ENCODE measurements around the gene MYO3B. TPM values are rescaled to one million over a fixed set of nuclear protein-coding genes. Genes with fewer than 3 reads are reported as not detected.

Gene MYO3B
- polyA plus RNA-seq, 1 donor (not counting 4 experiments of a cell fraction or from before 2014, with no cell fraction given), result 4.4 TPM

- Histone ChIP-seq H2AFZ (ENCODE audit: control insufficient read depth, low read length) (no peak overlapping the region), H3K9me1 (ENCODE audit: control insufficient read depth, extremely low read depth, insufficient read depth, low read length) (no peaks in the 10 kb centered on the region), H3K79me2 (ENCODE audit: control insufficient read depth, insufficient read depth, low read length) (no peaks in the 10 kb centered on the region), H3K4me2 (ENCODE audit: control insufficient read depth, extremely low read depth, insufficient read depth, low read depth, low read length) (no peak overlapping the region), H3K27ac (ENCODE audit: control insufficient read depth, insufficient read depth, low read length) (no peak overlapping the region), H3K9me3 (ENCODE audit: control insufficient read depth, low read depth, low read length) (no peaks in the 10 kb centered on the region), H3K4me3 (ENCODE audit: control insufficient read depth in 2 of 3, extremely low read depth in 1 of 3, insufficient read depth in 2 of 3, low read depth in 1 of 3, low read length in 3 of 3) (no peak overlapping the region), H4K20me1 (ENCODE audit: control insufficient read depth, extremely low read depth, insufficient read depth, low read length) (no peaks in the 10 kb centered on the region), H3K27me3 (ENCODE audit: control insufficient read depth, extremely low read depth, insufficient read depth, low read length) (no peaks in the 10 kb centered on the region), H3K36me3 (ENCODE audit: control insufficient read depth in 2 of 2, extremely low read depth in 1 of 2, insufficient read depth in 2 of 2, low read length in 2 of 2) (no peaks in the 10 kb centered on the region), H3K9ac (ENCODE audit: control insufficient read depth, extremely low read depth, insufficient read depth, low read length) (no peak overlapping the region), H3K4me1 (ENCODE audit: control insufficient read depth, extremely low read depth, insufficient read depth, low read length) (peaks cover 6% of the 10 kb centered on the region)
- dilution Hi-C loops (cut with MboI; ENCODE audit: extremely low pct_ligation_motif_present, low sequenced_read_pairs), result no loop called here
- TF ChIP-seq CTCF (optimal IDR thresholded peaks at IDR 0.05 in 1 of 3, IDR thresholded peaks at IDR 0.05 in 1 of 3, conservative IDR thresholded peaks at IDR 0.05 in 1 of 3; ENCODE audit: extremely low read depth in 1 of 3, insufficient read depth in 2 of 3, low read length in 3 of 3) (no peak), EZH2 (IDR thresholded peaks at IDR 0.05; ENCODE audit: low read length) (no peak)
- DNase-seq (ENCODE audit: low read depth, low spot score), result no peak
- no peak for FAIRE-seq
These were observed 12.8 kb upstream of the MYO3B start for GRCh38 chr2:170165129-170165528.

- peaks cover 6% of the 10 kb centered on the region for H3K4me1 ChIP-seq (ENCODE audit: control insufficient read depth, extremely low read depth, insufficient read depth, low read length)
- H3K79me2 ChIP-seq (ENCODE audit: control insufficient read depth, insufficient read depth, low read length), result no peaks in the 10 kb centered on the region
- no peaks in the 10 kb centered on the region for H3K9me1 ChIP-seq (ENCODE audit: control insufficient read depth, extremely low read depth, insufficient read depth, low read length)
- H3K27me3 ChIP-seq (ENCODE audit: control insufficient read depth, extremely low read depth, insufficient read depth, low read length), result no peaks in the 10 kb centered on the region
- no peak for FAIRE-seq
- H3K4me3 ChIP-seq (ENCODE audit: control insufficient read depth in 2 of 3, extremely low read depth in 1 of 3, insufficient read depth in 2 of 3, low read depth in 1 of 3, low read length in 3 of 3), result no peak overlapping the region
- DNase-seq (ENCODE audit: low read depth, low spot score), result no peak
- H2AFZ ChIP-seq (ENCODE audit: control insufficient read depth, low read length), result no peak overlapping the region
- H3K27ac ChIP-seq (ENCODE audit: control insufficient read depth, insufficient read depth, low read length), result no peak overlapping the region
- H3K9ac ChIP-seq (ENCODE audit: control insufficient read depth, extremely low read depth, insufficient read depth, low read length), result no peak overlapping the region
- dilution Hi-C loops (cut with MboI; ENCODE audit: extremely low pct_ligation_motif_present, low sequenced_read_pairs), result no loop called here
- no peaks in the 10 kb centered on the region for H3K36me3 ChIP-seq (ENCODE audit: control insufficient read depth in 2 of 2, extremely low read depth in 1 of 2, insufficient read depth in 2 of 2, low read length in 2 of 2)
- no peak overlapping the region for H3K4me2 ChIP-seq (ENCODE audit: control insufficient read depth, extremely low read depth, insufficient read depth, low read depth, low read length)
- no peaks in the 10 kb centered on the region for H3K9me3 ChIP-seq (ENCODE audit: control insufficient read depth, low read depth, low read length)
- H4K20me1 ChIP-seq (ENCODE audit: control insufficient read depth, extremely low read depth, insufficient read depth, low read length), result no peaks in the 10 kb centered on the region
- TF ChIP-seq CTCF (optimal IDR thresholded peaks at IDR 0.05 in 1 of 3, IDR thresholded peaks at IDR 0.05 in 1 of 3, conservative IDR thresholded peaks at IDR 0.05 in 1 of 3; ENCODE audit: extremely low read depth in 1 of 3, insufficient read depth in 2 of 3, low read length in 3 of 3) (no peak), EZH2 (IDR thresholded peaks at IDR 0.05; ENCODE audit: low read length) (no peak)
These were observed 11.2 kb upstream of the MYO3B start for GRCh38 chr2:170166735-170167134.
